BE2C (cell line): ENCODE data around the gene DIP2C.

Source experiments
- DNase-seq: peaks from one replicate; pipeline ENCODE4 v3.0.0-alpha.2; 2020
- H3K27me3 ChIP-seq: fragments of 250-450 bp; sonication (Bioruptor Pico); 2 replicates; pipeline ENCODE4 v1.5.1; 2020; ENCODE audit warnings: mild to moderate bottlenecking
- H3K36me3 ChIP-seq: fragments of 250-450 bp; sonication (Bioruptor Pico); 2 replicates; pipeline ENCODE4 v1.5.1; 2020; ENCODE audit warnings: mild to moderate bottlenecking
- H3K4me1 ChIP-seq: fragments of 250-450 bp; sonication (Bioruptor Pico); 2 replicates; pipeline ENCODE4 v1.5.1; 2020
- H3K4me3 ChIP-seq: 2 replicates; pipeline ENCODE4 v1.5.1; 2011; ENCODE audit warnings: low read depth, low read length
- H3K9me3 ChIP-seq: fragments of 250-450 bp; sonication (Bioruptor Pico); 2 replicates; pipeline ENCODE4 v1.5.1; 2020
- CTCF ChIP-seq: IDR thresholded peaks from 2 replicates; pipeline ENCODE4 v1.5.1; 2012; ENCODE audit warnings: mild to moderate bottlenecking, low read depth, low read length

The DIP2C gene

DNA sequence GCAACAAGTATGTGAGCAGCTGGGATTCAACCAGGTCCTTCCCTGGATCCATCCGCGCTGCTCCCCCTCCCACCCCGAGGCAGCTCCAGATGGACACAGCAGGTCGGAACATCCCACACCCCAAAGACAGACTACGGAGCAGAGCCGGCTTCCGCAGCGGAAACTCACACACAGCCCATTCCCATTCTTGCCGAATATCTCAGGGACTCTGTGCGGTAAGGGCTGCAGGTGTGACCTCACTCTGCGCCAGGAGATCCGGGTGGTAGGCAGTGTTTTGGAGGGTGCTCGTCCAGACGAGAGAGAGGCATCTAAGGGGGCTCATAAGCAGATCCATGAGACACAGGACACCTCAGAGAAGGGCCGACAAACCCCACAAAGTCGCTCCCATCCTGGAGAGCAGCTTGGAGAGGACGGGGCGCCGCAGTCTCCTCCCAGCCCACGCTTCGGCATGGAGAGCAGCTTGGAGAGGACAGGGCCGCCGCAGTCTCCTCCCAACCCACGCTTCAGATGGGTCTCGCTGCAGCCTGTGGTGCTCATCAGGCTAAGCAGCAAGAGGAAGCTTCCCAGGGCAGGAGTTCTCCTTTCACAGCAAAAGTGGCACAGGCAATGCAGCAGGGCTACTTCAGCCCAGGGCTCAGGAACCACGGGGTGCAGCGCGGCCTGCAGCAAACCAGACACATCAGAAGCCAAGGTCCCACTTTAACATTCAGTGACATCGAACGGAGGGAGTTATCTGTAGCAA is 179.9 kb downstream of the DIP2C start:
- Histone ChIP-seq H3K9me3 (no peaks in the 10 kb centered on the region), H3K36me3 (no peaks in the 10 kb centered on the region), H3K27me3 (no peaks in the 10 kb centered on the region), H3K4me3 (no peak overlapping the region), H3K4me1 (peaks cover 3% of the 10 kb centered on the region)
- TF ChIP-seq CTCF = no peak
- no peak for DNase-seq

- Histone ChIP-seq H3K27me3 (no peaks in the 10 kb centered on the region), H3K4me3 (no peak overlapping the region), H3K36me3 (no peaks in the 10 kb centered on the region), H3K4me1 (peaks cover 3% of the 10 kb centered on the region), H3K9me3 (no peaks in the 10 kb centered on the region)
- no peak for DNase-seq
- TF ChIP-seq CTCF = no peak
Measured at GRCh38 chr10:508726-509125, 180.7 kb downstream of the DIP2C start.

DNA sequence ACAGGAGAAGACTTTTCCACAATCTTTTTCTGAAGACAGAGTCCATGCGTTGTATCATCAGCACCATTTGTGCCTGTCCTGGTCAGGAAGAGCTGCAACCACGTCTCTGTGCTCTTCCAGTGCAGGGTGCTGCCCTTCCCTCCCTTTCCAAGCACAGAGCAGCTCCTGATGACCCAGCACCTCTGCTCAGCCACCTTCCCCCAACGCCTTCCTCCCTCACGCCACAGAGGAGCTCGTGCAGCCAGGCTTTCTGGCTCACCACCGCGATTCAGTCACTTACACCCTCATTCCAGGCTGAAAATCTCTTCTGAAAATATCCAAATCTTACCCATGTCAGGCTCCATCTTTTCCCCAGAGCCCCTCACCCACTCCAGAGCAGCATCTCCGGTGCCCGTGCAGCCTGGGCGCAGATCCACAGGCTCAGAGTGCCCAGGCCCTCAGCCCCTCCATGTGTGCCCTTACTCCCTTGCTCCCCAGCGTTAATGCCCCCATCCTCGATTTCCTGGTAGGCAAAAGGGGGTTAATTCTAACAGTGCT is 181.5 kb downstream of the DIP2C start:
- Histone ChIP-seq H3K36me3 (no peaks in the 10 kb centered on the region), H3K4me3 (no peak overlapping the region), H3K4me1 (peaks cover 3% of the 10 kb centered on the region), H3K9me3 (no peaks in the 10 kb centered on the region), H3K27me3 (no peaks in the 10 kb centered on the region)
- no peak for TF ChIP-seq CTCF
- DNase-seq = no peak

GRCh38 chr10:507355-507699 is 182.1 kb downstream of the DIP2C start:
- DNase-seq = no peak
- no peaks in the 10 kb centered on the region for H3K9me3 ChIP-seq
- H3K4me1 ChIP-seq = peaks cover 3% of the 10 kb centered on the region
- no peak for TF ChIP-seq CTCF
- H3K4me3 ChIP-seq = no peak overlapping the region
- no peaks in the 10 kb centered on the region for H3K27me3 ChIP-seq
- H3K36me3 ChIP-seq = no peaks in the 10 kb centered on the region

GRCh38 chr10:506451-507354 is 182.8 kb downstream of the DIP2C start:
- no peak for DNase-seq
- H3K4me3 ChIP-seq = no peak overlapping the region
- no peak for TF ChIP-seq CTCF
- H3K9me3 ChIP-seq = no peaks in the 10 kb centered on the region
- H3K27me3 ChIP-seq = no peaks in the 10 kb centered on the region
- peaks cover 3% of the 10 kb centered on the region for H3K4me1 ChIP-seq
- no peaks in the 10 kb centered on the region for H3K36me3 ChIP-seq
